GM21360 (cell line): ENCODE data around the gene SESN2.

Experiments
- ATAC-seq: cut with Tn5 transposase; IDR thresholded peaks from one replicate; pipeline ENCODE4 v1.9.1; 2021; ENCODE audit warnings: mild to moderate bottlenecking, moderate library complexity; ENCODE audit not compliant: unreplicated experiment

The SESN2 gene

GRCh38 chr1:28282426-28283407, 23.4 kb downstream of the SESN2 start:
- no peak for ATAC-seq

DNA sequence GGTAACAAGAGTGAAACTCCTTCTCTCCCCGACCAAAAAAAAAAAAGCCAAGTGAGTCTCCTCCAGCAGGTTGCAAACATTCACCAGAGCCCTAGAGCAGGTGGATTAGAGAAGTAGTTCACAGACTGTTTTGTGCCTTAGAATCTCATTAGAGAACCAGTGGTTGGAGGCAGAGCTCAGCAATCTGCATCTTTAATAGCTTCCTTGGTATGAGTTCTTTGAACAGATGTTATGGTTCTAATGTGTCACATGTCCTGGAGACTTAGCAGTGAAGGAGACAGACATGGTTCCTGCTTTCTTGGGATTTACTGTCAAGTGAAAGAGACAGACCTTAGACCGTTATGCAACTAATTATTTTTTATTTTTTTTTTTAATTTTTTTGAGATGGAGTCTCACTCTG, 26.8 kb downstream of the SESN2 start:
- no peak for ATAC-seq

- no peak for ATAC-seq
Measured at GRCh38 chr1:28288487-28288886, 29.2 kb downstream of the SESN2 start.

DNA sequence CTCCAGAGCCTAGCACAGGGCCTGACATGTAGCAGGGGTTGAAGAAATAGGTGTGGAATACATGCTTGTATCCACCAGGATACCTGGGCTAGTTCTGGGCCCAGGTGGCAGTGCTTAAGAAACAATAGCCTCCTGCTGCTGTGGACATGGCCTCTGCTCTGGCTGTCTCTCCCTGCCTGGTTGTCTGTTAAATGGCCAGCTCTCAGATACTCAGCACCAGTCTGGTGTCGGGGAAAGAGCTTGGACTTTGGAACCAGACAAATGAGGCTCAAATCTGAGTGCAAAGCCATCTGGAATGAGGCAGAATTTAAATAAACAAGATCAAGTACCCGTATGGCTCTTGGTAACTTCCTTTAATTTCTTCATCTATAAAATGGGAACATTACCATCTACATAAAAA, 31.5 kb downstream of the SESN2 start:
- no peak for ATAC-seq

GRCh38 chr1:28291711-28292110, 32.4 kb downstream of the SESN2 start:
- no peak for ATAC-seq

DNA sequence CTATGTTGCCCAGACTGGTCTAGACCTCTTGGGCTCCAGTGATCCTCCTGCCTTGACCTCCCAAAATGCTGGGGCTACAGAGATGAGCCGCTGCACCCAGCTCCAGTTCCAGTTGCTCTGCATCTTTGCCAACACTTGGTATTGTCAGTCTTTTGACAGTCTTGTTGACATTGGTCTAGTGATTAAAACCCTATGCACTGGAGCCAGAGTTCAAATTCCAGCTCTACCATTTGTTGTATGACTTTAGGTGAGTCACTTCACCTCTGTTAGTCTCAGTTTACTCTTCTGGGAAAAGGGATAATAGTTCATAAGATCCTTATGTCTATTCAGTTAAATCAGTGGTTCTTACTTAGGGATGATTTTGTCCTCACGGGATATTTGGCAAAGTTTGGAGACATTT, 36.6 kb downstream of the SESN2 start:
- no peak for ATAC-seq

DNA sequence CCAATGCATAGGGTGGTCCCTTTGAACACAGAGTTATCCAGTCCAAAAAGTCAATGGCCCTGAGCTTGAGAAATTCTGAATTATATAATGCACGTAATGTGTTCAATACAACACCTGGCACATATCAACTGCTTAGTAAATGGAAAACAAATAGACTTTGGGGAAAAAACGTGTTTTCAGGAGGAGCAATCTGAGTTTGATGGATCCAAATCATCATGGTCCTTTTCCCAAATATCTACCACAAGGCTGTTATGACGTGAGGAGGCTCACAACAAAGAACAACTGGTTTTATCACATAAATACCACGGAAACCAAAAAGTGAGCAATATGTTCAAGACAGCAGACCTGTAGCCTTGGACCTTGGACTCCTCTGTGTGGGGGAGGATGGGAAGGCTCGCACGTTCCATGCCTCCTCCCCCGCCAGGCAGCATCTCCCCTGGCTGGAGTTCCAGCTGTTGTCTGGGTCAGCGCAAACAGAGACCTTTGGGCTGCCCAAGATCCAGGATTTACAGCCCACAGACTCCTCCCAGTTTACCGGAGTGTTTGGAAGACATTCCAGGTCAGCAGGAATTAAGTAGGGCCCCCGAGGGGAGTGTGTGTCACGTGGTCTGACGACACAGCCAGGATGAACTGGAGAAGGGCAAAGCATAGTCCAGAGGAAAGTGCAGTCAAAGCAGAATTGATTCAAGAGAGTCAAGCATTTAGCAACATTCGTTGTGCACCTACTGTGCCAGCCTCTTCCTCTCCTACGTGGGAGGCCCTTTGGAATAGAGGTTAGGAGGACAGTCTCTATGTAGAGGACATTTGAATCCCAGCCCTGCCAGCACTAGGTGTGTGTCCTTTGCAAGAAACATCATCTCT, 37.3 kb downstream of the SESN2 start:
- no peak for ATAC-seq

- no peak for ATAC-seq
Measured at GRCh38 chr1:28297826-28298225, 38.5 kb downstream of the SESN2 start.

- no peak for ATAC-seq
Measured at GRCh38 chr1:28298438-28298837, 39.1 kb downstream of the SESN2 start.

GRCh38 chr1:28301368-28302174, 42.3 kb downstream of the SESN2 start:
- ATAC-seq: no peak

- no peak for ATAC-seq
Measured at GRCh38 chr1:28302247-28302646, 42.9 kb downstream of the SESN2 start.

DNA sequence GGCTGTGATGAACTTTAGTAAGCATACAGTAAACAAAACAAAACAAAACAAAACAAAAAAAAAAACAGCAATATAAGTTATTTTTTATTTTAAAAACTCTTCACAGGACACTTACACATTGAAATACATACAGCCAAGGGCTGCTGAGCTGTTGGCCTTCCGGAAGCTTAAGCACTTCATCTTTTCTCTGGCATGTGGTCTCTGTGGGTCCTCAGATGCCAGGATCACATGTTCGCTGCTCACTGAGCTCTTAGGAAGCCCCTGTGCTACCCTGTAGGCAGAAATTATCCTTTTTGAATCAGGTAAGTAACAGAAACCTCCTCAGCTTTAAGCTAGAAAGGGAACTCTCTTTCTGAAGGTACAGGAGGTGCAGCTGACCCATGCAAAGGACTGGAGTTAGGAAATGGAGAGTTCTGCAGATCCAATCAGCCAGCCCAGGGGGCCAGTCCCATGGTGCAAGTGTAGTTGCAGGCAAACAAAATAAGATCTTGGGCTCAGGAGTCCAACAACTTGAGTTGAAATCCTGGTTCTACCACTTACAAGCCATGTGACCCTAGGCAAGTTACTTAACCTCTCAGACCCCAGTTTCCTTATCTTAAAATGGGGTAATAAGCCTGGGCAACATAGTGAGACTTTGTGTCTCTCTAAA, 47.1 kb downstream of the SESN2 start:
- no peak for ATAC-seq

- ATAC-seq: no peak
Measured at GRCh38 chr1:28308750-28309149, 49.4 kb downstream of the SESN2 start.

DNA sequence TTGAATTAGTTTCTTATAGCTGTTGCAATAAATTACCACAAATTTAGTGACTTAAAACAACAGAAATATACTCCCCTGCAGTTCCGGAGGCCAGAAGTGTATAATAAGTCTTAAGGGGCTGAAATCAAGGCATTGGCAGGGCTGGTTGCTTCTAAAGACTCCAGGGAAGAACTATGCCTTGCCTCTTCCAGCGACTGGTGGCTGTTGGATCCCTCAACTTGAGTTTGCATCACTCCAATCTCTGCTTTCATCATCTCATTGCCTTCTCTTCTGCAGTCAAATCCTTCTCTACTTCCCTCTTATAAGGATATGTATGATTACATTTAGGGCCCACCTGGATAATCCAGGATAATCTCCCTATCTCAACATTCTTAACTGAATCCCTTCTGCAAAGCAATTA, 50.4 kb downstream of the SESN2 start:
- ATAC-seq: no peak

DNA sequence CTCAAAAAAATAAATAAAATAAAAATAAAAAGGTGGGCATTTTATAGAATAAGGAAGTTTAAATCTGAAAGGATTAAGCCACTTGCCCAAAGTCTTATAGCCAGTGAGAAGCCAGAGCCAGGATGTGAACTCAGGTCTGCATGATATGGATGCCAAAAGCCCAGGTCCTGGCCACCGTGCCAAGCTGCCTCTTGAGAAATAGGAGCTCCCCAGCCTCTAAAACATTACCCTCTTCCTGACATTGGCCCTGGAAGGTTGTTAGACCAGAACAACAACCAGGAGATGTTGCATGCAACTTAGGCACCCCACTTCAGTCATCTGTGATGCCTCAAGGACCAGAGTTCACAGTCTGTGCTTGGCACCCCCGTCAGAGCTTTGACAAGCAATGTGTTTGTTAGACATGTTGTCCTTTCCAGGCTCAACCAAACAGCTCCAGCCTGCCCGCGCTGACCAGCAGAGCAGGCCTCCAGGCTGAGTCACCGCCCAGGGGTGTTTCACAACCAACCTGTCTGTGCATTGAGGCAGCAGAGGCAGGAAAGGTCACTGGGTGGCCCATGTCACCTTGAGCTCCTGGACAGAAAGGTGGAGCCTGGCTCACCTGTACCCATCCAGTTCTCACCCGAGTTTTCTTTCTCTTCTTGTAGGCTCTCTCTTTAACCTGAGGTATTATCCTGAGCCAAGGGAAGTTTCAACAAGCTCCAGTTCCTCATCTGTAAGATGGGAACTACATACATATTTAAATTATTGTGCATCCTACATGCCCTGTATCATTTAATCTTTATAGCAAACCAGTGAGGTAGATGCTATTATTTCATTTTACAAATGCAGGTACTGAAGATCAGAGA, 54.6 kb downstream of the SESN2 start:
- ATAC-seq: no peak

GRCh38 chr1:28314547-28314941, 55.2 kb downstream of the SESN2 start:
- no peak for ATAC-seq

DNA sequence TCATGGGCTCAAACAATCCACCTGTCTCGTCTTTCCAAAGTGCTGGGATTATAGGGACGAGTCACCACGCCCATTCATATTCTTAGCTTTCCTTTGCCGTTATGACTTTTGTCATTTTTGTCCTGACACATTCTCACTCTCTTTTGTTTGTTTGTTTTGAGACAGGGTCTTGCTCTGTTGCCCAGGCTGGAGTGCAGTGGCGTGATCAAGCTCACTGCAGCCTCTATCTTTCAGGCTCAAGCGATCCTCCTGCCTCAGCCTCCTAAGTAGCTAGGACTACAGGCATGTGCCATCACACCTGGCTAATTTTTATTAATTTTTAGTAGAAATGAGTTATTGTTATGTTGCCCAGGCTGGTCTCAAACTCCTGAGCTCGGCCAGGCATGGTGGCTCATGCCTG, 57.7 kb downstream of the SESN2 start:
- ATAC-seq: no peak

GRCh38 chr1:28322194-28322593, 62.9 kb downstream of the SESN2 start:
- ATAC-seq: no peak

- no peak for ATAC-seq
Measured at GRCh38 chr1:28323720-28324119, 64.4 kb downstream of the SESN2 start.

- no peak for ATAC-seq
Measured at GRCh38 chr1:28326515-28326914, 67.2 kb downstream of the SESN2 start.
